HCT116 (cell line): ENCODE results near the gene CCDC92. TPM values are rescaled to one million over a fixed set of nuclear protein-coding genes. Genes with fewer than 3 reads are reported as not detected.

Experiments
- ATAC-seq: fragments of 200-7000 bp; cut with Tn5 transposase; 2 replicates; pipeline ENCODE4 v1.9.1; 2020; ENCODE audit warnings: mild to moderate bottlenecking, moderate library complexity
- BruUV-seq: library from RNA; stranded (reverse); fragments of 400-500 nt; replicated peaks from 2 replicates; lab custom pipeline; 2021; lab: Mats Ljungman, UMichigan
- CTCF ChIA-PET: fragments of 300-600 bp; sonication (Branson Sonifier 250); formaldehyde crosslinking; loops from one replicate; lab custom pipeline; 2021; ENCODE audit warnings: antibody characterized with exemption; lab: Charles Lee
- POLR2A ChIA-PET: fragments of 300-600, 350-600 bp; sonication (Branson Sonifier 250); formaldehyde crosslinking; loops from one replicate; lab custom pipeline; 2021; ENCODE audit warnings: antibody characterized with exemption; lab: Charles Lee
- RAD21 ChIA-PET, 2 experiments: fragments of 300-600 bp; sonication (Branson Sonifier 250); formaldehyde crosslinking; loops; one replicate each; lab custom pipeline; 2023; ENCODE audit warnings: low total read pairs in 2 of 2; ENCODE audit not compliant: uncharacterized antibody in 2 of 2, unreplicated experiment in 2 of 2, low non-redundant PET in 1 of 2; lab: Charles Lee
- DNase-seq: peaks from one replicate; pipeline ENCODE4 v3.0.0-alpha.2; 2010; ENCODE audit warnings: low read depth, low spot score
- H2AFZ ChIP-seq: fragments of 200-600 bp; shearing (Covaris generic), sonication (generic); 2 replicates; pipeline ENCODE4 v1.6.1; 2017; ENCODE audit warnings: low read depth, mixed run types, mixed read lengths, antibody characterized with exemption, low read length; ENCODE audit not compliant: poor library complexity, severe bottlenecking
- H3K27ac ChIP-seq: 2 replicates; pipeline ENCODE4 v1.5.1; 2012; ENCODE audit warnings: low read depth, low read length
- H3K27me3 ChIP-seq: fragments of 200-600 bp; sonication (generic); 2 replicates; pipeline ENCODE4 v1.6.1; 2016; ENCODE audit warnings: mixed run types, low read length, mixed read lengths; ENCODE audit not compliant: insufficient read depth
- H3K36me3 ChIP-seq, 2 experiments: fragments of 200-500 bp in 1 of 2; fragments of 200-600 bp in 1 of 2; sonication (Bioruptor generic) in 1 of 2; sonication (generic) in 1 of 2; 2 replicates each; pipeline versions ENCODE4 v1.5.1 to v1.6.1; 2014 to 2016; ENCODE audit warnings: low read length in 2 of 2, inconsistent platforms in 1 of 2, mixed read lengths in 1 of 2, mixed run types in 1 of 2; ENCODE audit not compliant: insufficient read depth in 2 of 2, control insufficient read depth in 1 of 2
- H3K4me1 ChIP-seq, 2 experiments: fragments of 200-600 bp in 1 of 2; sonication (generic) in 1 of 2; 2 replicates each; pipeline versions ENCODE4 v1.5.1 to v1.6.1; 2012 to 2017; ENCODE audit warnings: low read length in 2 of 2, inconsistent platforms in 1 of 2, mild to moderate bottlenecking in 1 of 2, mixed read lengths in 1 of 2, mixed run types in 1 of 2, moderate library complexity in 1 of 2; ENCODE audit not compliant: insufficient read depth in 2 of 2, control insufficient read depth in 1 of 2
- H3K4me2 ChIP-seq: fragments of 200-600 bp; sonication (generic); 2 replicates; pipeline ENCODE4 v1.6.1; 2017; ENCODE audit warnings: mixed run types, low read length, mixed read lengths
- H3K4me3 ChIP-seq, 2 experiments: fragments of 200-600 bp in 1 of 2; sonication (generic) in 1 of 2; replicated peaks in 1 of 2; 2 replicates each; pipeline ENCODE4 v1.5.1; 2011 to 2016; ENCODE audit warnings: low read length in 2 of 2, control low read depth in 1 of 2, low read depth in 1 of 2, mild to moderate bottlenecking in 1 of 2, mixed read lengths in 1 of 2, mixed run types in 1 of 2
- H3K79me2 ChIP-seq: fragments of 200-600 bp; sonication (generic); 2 replicates; pipeline ENCODE4 v1.6.1; 2017; ENCODE audit warnings: mild to moderate bottlenecking, mixed run types, low read length, moderate library complexity, mixed read lengths; ENCODE audit not compliant: insufficient read depth
- H3K9ac ChIP-seq: fragments of 200-600 bp; sonication (generic); 2 replicates; pipeline ENCODE4 v1.6.1; 2016; ENCODE audit warnings: low read length, mixed read lengths
- H3K9me2 ChIP-seq: fragments of 200-600 bp; sonication (generic), shearing (Covaris generic); 2 replicates; pipeline ENCODE4 v1.6.1; 2017; ENCODE audit warnings: mixed run types, mild to moderate bottlenecking, moderate library complexity; ENCODE audit not compliant: insufficient read depth
- H3K9me3 ChIP-seq, 2 experiments: fragments of 200-500 bp in 1 of 2; fragments of 200-600 bp in 1 of 2; sonication (Bioruptor generic) in 1 of 2; sonication (generic) in 1 of 2; 2 replicates each; pipeline ENCODE4 v1.6.1; 2014 to 2017; ENCODE audit warnings: low read length in 2 of 2, mixed read lengths in 2 of 2, inconsistent platforms in 1 of 2, low read depth in 1 of 2, mild to moderate bottlenecking in 1 of 2, mixed run types in 1 of 2, moderate library complexity in 1 of 2; ENCODE audit not compliant: control insufficient read depth in 1 of 2, insufficient read depth in 1 of 2
- H4K20me1 ChIP-seq: fragments of 200-600 bp; sonication (generic), shearing (Covaris generic); 2 replicates; pipeline ENCODE4 v1.6.1; 2017; ENCODE audit warnings: mixed run types, mild to moderate bottlenecking, moderate library complexity; ENCODE audit not compliant: insufficient read depth
- CBX3 ChIP-seq: IDR thresholded peaks from 2 replicates; pipeline ENCODE4 v1.6.1; 2012; ENCODE audit warnings: low read depth
- CEBPB ChIP-seq: IDR thresholded peaks from 2 replicates; pipeline ENCODE4 v1.6.1; 2012; ENCODE audit warnings: low read depth
- ELF1 ChIP-seq: IDR thresholded peaks from 2 replicates; pipeline ENCODE4 v1.6.1; 2012; ENCODE audit warnings: low read depth, borderline replicate concordance
- EZH2 ChIP-seq: fragments of 200-600 bp; sonication (generic); IDR thresholded peaks from 2 replicates; pipeline ENCODE4 v1.6.1; 2017; ENCODE audit warnings: antibody characterized with exemption, mixed run types
- FOSL1 ChIP-seq: IDR thresholded peaks from 2 replicates; pipeline ENCODE4 v1.6.1; 2012; ENCODE audit warnings: low read depth
- JUND ChIP-seq: IDR thresholded peaks from 2 replicates; pipeline ENCODE4 v1.6.1; 2012
- POLR2AphosphoS5 ChIP-seq: IDR thresholded peaks from 2 replicates; pipeline ENCODE4 v1.6.1; 2011; ENCODE audit warnings: mild to moderate bottlenecking, low read depth, low read length, moderate library complexity
- RAD21 ChIP-seq: IDR thresholded peaks from 2 replicates; pipeline ENCODE4 v1.6.1; 2012; ENCODE audit warnings: low read depth, mild to moderate bottlenecking
- REST ChIP-seq: IDR thresholded peaks from 2 replicates; pipeline ENCODE4 v1.6.1; 2012; ENCODE audit warnings: low read depth
- SIN3A ChIP-seq: IDR thresholded peaks from 2 replicates; pipeline ENCODE4 v1.6.1; 2012; ENCODE audit warnings: low read depth
- TCF7L2 ChIP-seq: IDR thresholded peaks from 2 replicates; pipeline ENCODE4 v1.7.0; 2011; ENCODE audit warnings: borderline replicate concordance, inconsistent platforms; ENCODE audit not compliant: insufficient read depth, insufficient read length; ENCODE audit errors: extremely low read depth
- YY1 ChIP-seq: IDR thresholded peaks from 2 replicates; pipeline ENCODE4 v1.6.1; 2011; ENCODE audit warnings: low read length, low read depth, moderate library complexity, mild to moderate bottlenecking; ENCODE audit not compliant: insufficient replicate concordance; ENCODE audit errors: extremely low read depth
- ZFX ChIP-seq: fragments of 450-650 bp; IDR thresholded peaks from 2 replicates; pipeline ENCODE4 v1.6.1; 2017
- ZNF274 ChIP-seq: fragments of 200-500 bp; sonication (Bioruptor generic); IDR thresholded peaks from 2 replicates; pipeline ENCODE4 v1.6.1; 2014; ENCODE audit warnings: mild to moderate bottlenecking, low read depth, low read length, inconsistent platforms
- intact Hi-C: fragments of 100-400 bp; cut with micrococcal nuclease; formaldehyde crosslinking; loops from 2 replicates; pipeline ENCODE4 v1.10.0; 2022
- total RNA-seq: library from RNA; stranded (reverse); gene quantifications from one replicate; pipeline ENCODE4 v1.2.1, GENCODE V29; 2021; ENCODE audit not compliant: unreplicated experiment
- TF ChIP-seq, protein P1 (sequence below): IDR thresholded peaks from 2 replicates; pipeline ENCODE4 v1.6.1; 2012
- TF ChIP-seq, protein P2 (sequence below): IDR thresholded peaks from 2 replicates; pipeline ENCODE4 v1.6.1; 2011; ENCODE audit warnings: mild to moderate bottlenecking, low read length, moderate library complexity; ENCODE audit not compliant: insufficient replicate concordance; ENCODE audit errors: extremely low read depth

CCDC92 gene
- total RNA-seq, 1 experiment from 2014 or later, result 9.7 TPM

DNA sequence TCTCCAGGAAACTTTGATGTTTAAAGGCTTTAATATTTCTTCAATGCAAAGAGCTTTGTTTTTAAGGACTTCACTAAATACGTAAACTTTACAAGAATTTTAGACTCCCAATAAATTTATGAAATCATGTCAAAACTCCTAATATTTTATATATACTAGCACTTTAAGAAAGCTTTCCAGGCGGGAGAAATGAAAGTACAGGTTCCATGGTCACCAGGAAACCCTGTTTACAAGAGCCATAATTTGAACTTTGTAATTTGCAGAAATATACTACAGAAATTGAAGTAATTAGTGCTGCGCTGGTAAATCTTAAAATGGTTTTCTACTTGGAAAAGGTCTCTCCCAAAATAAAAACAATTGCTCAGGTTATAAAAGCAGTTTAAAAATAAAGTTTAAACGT is 8.8 kb downstream of the CCDC92 start:
- Histone ChIP-seq H3K9me2 (no peaks in the 10 kb centered on the region), H4K20me1 (no peaks in the 10 kb centered on the region), H3K79me2 (no peaks in the 10 kb centered on the region), H3K9ac (no peak overlapping the region), H3K4me3 (no peak overlapping the region), H3K27me3 (no peaks in the 10 kb centered on the region), H3K36me3 (no peaks in the 10 kb centered on the region), H3K9me3 (no peaks in the 10 kb centered on the region), H3K27ac (no peak overlapping the region), H2AFZ (no peak overlapping the region), H3K4me2 (no peak overlapping the region), H3K4me1 (no peaks in the 10 kb centered on the region)
- intact Hi-C loops, result no loop called here
- DNase-seq (no peak), ATAC-seq (no peak)
- CTCF ChIA-PET, result no interaction called here
- RAD21 ChIA-PET, result no interaction called here
- TF ChIP-seq, protein P1, sequence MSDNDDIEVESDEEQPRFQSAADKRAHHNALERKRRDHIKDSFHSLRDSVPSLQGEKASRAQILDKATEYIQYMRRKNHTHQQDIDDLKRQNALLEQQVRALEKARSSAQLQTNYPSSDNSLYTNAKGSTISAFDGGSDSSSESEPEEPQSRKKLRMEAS, result no peak
- TF ChIP-seq YY1 (no peak), CBX3 (no peak), REST (no peak), ZNF274 (no peak), POLR2AphosphoS5 (no peak), TCF7L2 (no peak), JUND (no peak), RAD21 (no peak), SIN3A (no peak), FOSL1 (no peak), ELF1 (no peak), CEBPB (no peak), ZFX (no peak), EZH2 (no peak)
- TF ChIP-seq, protein P2, sequence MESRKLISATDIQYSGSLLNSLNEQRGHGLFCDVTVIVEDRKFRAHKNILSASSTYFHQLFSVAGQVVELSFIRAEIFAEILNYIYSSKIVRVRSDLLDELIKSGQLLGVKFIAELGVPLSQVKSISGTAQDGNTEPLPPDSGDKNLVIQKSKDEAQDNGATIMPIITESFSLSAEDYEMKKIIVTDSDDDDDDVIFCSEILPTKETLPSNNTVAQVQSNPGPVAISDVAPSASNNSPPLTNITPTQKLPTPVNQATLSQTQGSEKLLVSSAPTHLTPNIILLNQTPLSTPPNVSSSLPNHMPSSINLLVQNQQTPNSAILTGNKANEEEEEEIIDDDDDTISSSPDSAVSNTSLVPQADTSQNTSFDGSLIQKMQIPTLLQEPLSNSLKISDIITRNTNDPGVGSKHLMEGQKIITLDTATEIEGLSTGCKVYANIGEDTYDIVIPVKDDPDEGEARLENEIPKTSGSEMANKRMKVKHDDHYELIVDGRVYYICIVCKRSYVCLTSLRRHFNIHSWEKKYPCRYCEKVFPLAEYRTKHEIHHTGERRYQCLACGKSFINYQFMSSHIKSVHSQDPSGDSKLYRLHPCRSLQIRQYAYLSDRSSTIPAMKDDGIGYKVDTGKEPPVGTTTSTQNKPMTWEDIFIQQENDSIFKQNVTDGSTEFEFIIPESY, result no peak
- POLR2A ChIA-PET, result no interaction called here
- BruUV-seq, result no TSS peak
